GM12875 (cell line): Measurements from ENCODE around the gene DAB1.

Source experiments
- H3K4me3 ChIP-seq: one replicate; pipeline ENCODE4 v1.5.1; 2011; ENCODE audit warnings: low read depth, low read length, control low read depth
- CTCF ChIP-seq: IDR thresholded peaks from 2 replicates; pipeline ENCODE4 v1.5.1; 2011; ENCODE audit warnings: low read depth, mild to moderate bottlenecking, control low read depth, inconsistent platforms, low read length, moderate library complexity, borderline replicate concordance; ENCODE audit not compliant: insufficient read depth

Gene DAB1

GRCh38 chr1:56985857-56986256, 438.0 kb downstream of the DAB1 start:
- no peak for TF ChIP-seq CTCF
- H3K4me3 ChIP-seq = no peak overlapping the region

- no peak overlapping the region for H3K4me3 ChIP-seq
- TF ChIP-seq CTCF = no peak
These were observed 440.4 kb downstream of the DAB1 start for GRCh38 chr1:56983484-56983883.

- no peak for TF ChIP-seq CTCF
- H3K4me3 ChIP-seq = no peak overlapping the region
These were observed 443.7 kb downstream of the DAB1 start for GRCh38 chr1:56979986-56980755.

- no peak overlapping the region for H3K4me3 ChIP-seq
- no peak for TF ChIP-seq CTCF
These were observed 445.0 kb downstream of the DAB1 start for GRCh38 chr1:56978819-56979218.

GRCh38 chr1:56977910-56978309, 445.9 kb downstream of the DAB1 start:
- TF ChIP-seq CTCF = no peak
- no peak overlapping the region for H3K4me3 ChIP-seq

- no peak for TF ChIP-seq CTCF
- no peak overlapping the region for H3K4me3 ChIP-seq
These were observed 448.4 kb downstream of the DAB1 start for GRCh38 chr1:56975446-56975845.

GRCh38 chr1:56973923-56974742, 449.7 kb downstream of the DAB1 start:
- no peak overlapping the region for H3K4me3 ChIP-seq
- no peak for TF ChIP-seq CTCF
